HepG2 (cell line): ENCODE data around the gene STMN1. TPM values are rescaled to one million over a fixed set of nuclear protein-coding genes. Genes with fewer than 3 reads are reported as not detected.

Experiments used
- ATAC-seq: fragments of 200-7000 bp; cut with Tn5 transposase; 3 replicates; pipeline ENCODE4 v1.9.1; 2020; ENCODE audit warnings: mild to moderate bottlenecking, moderate library complexity
- BruUV-seq: library from RNA; stranded (reverse); fragments of 400-500 nt; replicated peaks from 2 replicates; lab custom pipeline; 2021; lab: Mats Ljungman, UMichigan
- CTCF ChIA-PET: fragments of 300-600 bp; formaldehyde crosslinking; extraction: SDS; loops from one replicate; lab custom pipeline; 2021; ENCODE audit warnings: low total read pairs, inconsistent platforms, low intra/inter-chr PET ratio; lab: Yijun Ruan, JAX
- POLR2A ChIA-PET: fragments of 350-600 bp; sonication (Branson Sonifier 250); formaldehyde crosslinking; loops from one replicate; lab custom pipeline; 2020; ENCODE audit warnings: antibody characterized with exemption, inconsistent platforms; lab: Yijun Ruan, JAX
- DNase-seq: peaks from one replicate; pipeline ENCODE4 v3.0.0-alpha.2; 2015; ENCODE audit warnings: low spot score
- FAIRE-seq: peaks from 3 replicates; lab custom pipeline; 2011; peaks lifted over from hg19 to GRCh38; lab: Jason Lieb, UNC
- H2AFZ ChIP-seq: one replicate; pipeline ENCODE4 v1.6.1; 2011; ENCODE audit warnings: low read length, inconsistent platforms
- H3K27ac ChIP-seq: fragments of 300-600 bp; 3 replicates; pipeline ENCODE4 v1.8.0; 2011; ENCODE audit warnings: mixed run types, mild to moderate bottlenecking, mixed read lengths, low read length, inconsistent platforms; ENCODE audit not compliant: insufficient read depth; ENCODE audit errors: extremely low read length
- H3K27me3 ChIP-seq, 2 experiments: fragments of 200-600 bp in 1 of 2; 2 replicates in 1 of 2; 3 replicates in 1 of 2; pipeline versions ENCODE4 v1.6.0 to v1.8.0; 2011; ENCODE audit warnings: low read length in 2 of 2, mild to moderate bottlenecking in 2 of 2, moderate library complexity in 2 of 2, inconsistent platforms in 1 of 2; ENCODE audit not compliant: insufficient read depth in 2 of 2, control insufficient read depth in 1 of 2
- H3K36me3 ChIP-seq, 2 experiments: fragments of 200-600 bp in 1 of 2; replicated peaks in 1 of 2; 2 replicates in 1 of 2; 3 replicates in 1 of 2; pipeline versions ENCODE4 v1.5.1 to v1.8.0; 2011; ENCODE audit warnings: low read length in 2 of 2, inconsistent platforms in 1 of 2; ENCODE audit not compliant: insufficient read depth in 2 of 2, control insufficient read depth in 1 of 2
- H3K4me1 ChIP-seq: 2 replicates; pipeline ENCODE4 v1.5.1; 2012; ENCODE audit warnings: low read length, inconsistent platforms; ENCODE audit not compliant: insufficient read depth
- H3K4me2 ChIP-seq: 2 replicates; pipeline ENCODE4 v1.6.0; 2011; ENCODE audit warnings: low read depth, low read length, inconsistent platforms
- H3K4me3 ChIP-seq, 3 experiments: fragments of 200-600 bp in 1 of 3; sonication (generic), shearing (Covaris generic) in 1 of 3; replicated peaks in 1 of 3; 2 replicates each; pipeline ENCODE4 v1.5.1; 2011 to 2016; ENCODE audit warnings: low read length in 3 of 3, inconsistent platforms in 2 of 3, low read depth in 2 of 3, mild to moderate bottlenecking in 2 of 3, control low read depth in 1 of 3, mixed read lengths in 1 of 3; ENCODE audit not compliant: insufficient read depth in 1 of 3
- H3K79me2 ChIP-seq: one replicate; pipeline ENCODE4 v1.6.1; 2011; ENCODE audit warnings: low read length, inconsistent platforms; ENCODE audit not compliant: insufficient read depth
- H3K9ac ChIP-seq: 2 replicates; pipeline ENCODE4 v1.6.0; 2011; ENCODE audit warnings: mild to moderate bottlenecking, low read depth, low read length, inconsistent platforms; ENCODE audit not compliant: insufficient read depth
- H3K9me3 ChIP-seq: 2 replicates; pipeline ENCODE4 v1.5.1; 2012; ENCODE audit warnings: mild to moderate bottlenecking, low read length
- H4K20me1 ChIP-seq: 2 replicates; pipeline ENCODE4 v1.6.0; 2011; ENCODE audit warnings: inconsistent platforms, mild to moderate bottlenecking, low read length, moderate library complexity; ENCODE audit not compliant: insufficient read depth
- CREM ChIP-seq, 2 experiments: sonication (generic) in 1 of 2; formaldehyde crosslinking in 1 of 2; IDR thresholded peaks; 2 replicates each; pipeline versions ENCODE4 v1.4.0 to v1.6.1; 2016 to 2020; ENCODE audit warnings: antibody characterized with exemption in 1 of 2, mild to moderate bottlenecking in 1 of 2, missing genetic modification reagents in 1 of 2
- NR3C1 ChIP-seq: sonication (generic); formaldehyde crosslinking; IDR thresholded peaks from 2 replicates; pipeline ENCODE4 v1.4.0; 2020; ENCODE audit warnings: missing genetic modification reagents
- REL ChIP-seq: sonication (generic); formaldehyde crosslinking; conservative IDR thresholded peaks from 2 replicates; pipeline ENCODE4 v1.8.0; 2022; ENCODE audit warnings: mild to moderate bottlenecking, missing genetic modification reagents, moderate library complexity
- RXRA ChIP-seq: sonication (generic); formaldehyde crosslinking; IDR thresholded peaks from 2 replicates; pipeline ENCODE4 v1.5.1; 2020; ENCODE audit warnings: missing genetic modification reagents
- SIX1 ChIP-seq: sonication (generic); formaldehyde crosslinking; IDR thresholded peaks from 2 replicates; pipeline ENCODE4 v1.4.0; 2020; ENCODE audit warnings: missing genetic modification reagents, borderline replicate concordance
- SMYD3 ChIP-seq: sonication (generic); formaldehyde crosslinking; IDR thresholded peaks from 2 replicates; pipeline ENCODE4 v1.8.1; 2023; ENCODE audit warnings: mild to moderate bottlenecking, missing genetic modification reagents
- SRF ChIP-seq: IDR thresholded peaks from 2 replicates; pipeline ENCODE4 v1.6.1; 2011; ENCODE audit warnings: mild to moderate bottlenecking, low read depth, low read length, moderate library complexity
- ZNF205 ChIP-seq: IDR thresholded peaks from 2 replicates; pipeline ENCODE4 v1.6.1; 2018; ENCODE audit warnings: missing biosample characterization, missing genetic modification reagents
- ZNF274 ChIP-seq: sonication (generic); formaldehyde crosslinking; IDR thresholded peaks from 2 replicates; pipeline ENCODE4 v1.5.1; 2020; ENCODE audit warnings: mild to moderate bottlenecking, missing genetic modification reagents
- ZNF7 ChIP-seq: IDR thresholded peaks from 2 replicates; pipeline ENCODE4 v1.6.1; 2016; ENCODE audit warnings: missing biosample characterization, missing genetic modification reagents
- WGBS: methylation state at CpG from one replicate; pipeline ENCODE4 v1.1.6; 2017; ENCODE audit warnings: low lambda C conversion rate; 5-methylcytosine and 5-hydroxymethylcytosine counted together
- in situ Hi-C: cut with HindIII; loops from 2 replicates; pipeline ENCODE4 v1.10.0; 2017; ENCODE audit warnings: low pct_unique_long_range_greater_than_20kb; ENCODE audit not compliant: extremely low pct_ligation_motif_present
- intact Hi-C: fragments of 100-400 bp; cut with micrococcal nuclease; formaldehyde crosslinking; loops from one replicate; pipeline ENCODE4 v1.10.0; 2022; ENCODE audit not compliant: unreplicated experiment
- polyA plus RNA-seq, 8 experiments: library from polyadenylated mRNA; depleted of rRNA in 3 of 8; stranded (reverse) in 7 of 8; unstranded in 1 of 8; fragments of >200 nt; fragmentation: Illumina TruSeq in 4 of 8; extraction: Trizol in 4 of 8; gene quantifications; 2 replicates each; pipeline versions ENCODE4 v1.2.1 to v1.2.3, GENCODE V29; 2011 to 2016; ENCODE audit warnings: low read depth in 4 of 8, missing spikeins in 1 of 8, mixed read lengths in 1 of 8; ENCODE audit not compliant: insufficient read depth in 1 of 8
- total RNA-seq, 5 experiments: library from RNA; depleted of rRNA; stranded (reverse); fragments of >200 nt; fragmentation: Illumina TruSeq; extraction: Trizol; gene quantifications; 2 replicates each; pipeline ENCODE4 v1.2.3, GENCODE V29; 2016; ENCODE audit warnings: low read depth in 1 of 5
- TF ChIP-seq, protein P1 (sequence below): sonication (generic); formaldehyde crosslinking; IDR thresholded peaks from 2 replicates; pipeline ENCODE4 v1.4.0; 2020; ENCODE audit warnings: low read depth, mild to moderate bottlenecking, missing genetic modification reagents
- TF ChIP-seq, protein P2 (sequence below): sonication (generic); formaldehyde crosslinking; IDR thresholded peaks from 2 replicates; pipeline ENCODE4 v1.4.0; 2020; ENCODE audit warnings: mild to moderate bottlenecking, missing genetic modification reagents
- TF ChIP-seq, protein P3 (sequence below): sonication (generic); formaldehyde crosslinking; IDR thresholded peaks from 2 replicates; pipeline ENCODE4 v1.4.0; 2020; ENCODE audit warnings: missing genetic modification reagents, borderline replicate concordance
- TF ChIP-seq, protein P4 (sequence below): sonication (generic); formaldehyde crosslinking; IDR thresholded peaks from 2 replicates; pipeline ENCODE4 v1.8.0; 2022; ENCODE audit warnings: missing genetic modification reagents, mild to moderate bottlenecking, moderate library complexity, borderline replicate concordance

Gene STMN1
- total and polyA plus RNA-seq, 2 of the 13 experiments (the other 11 are each of a cell fraction or from before 2014, with no cell fraction given): 45.9 to 409 TPM

DNA sequence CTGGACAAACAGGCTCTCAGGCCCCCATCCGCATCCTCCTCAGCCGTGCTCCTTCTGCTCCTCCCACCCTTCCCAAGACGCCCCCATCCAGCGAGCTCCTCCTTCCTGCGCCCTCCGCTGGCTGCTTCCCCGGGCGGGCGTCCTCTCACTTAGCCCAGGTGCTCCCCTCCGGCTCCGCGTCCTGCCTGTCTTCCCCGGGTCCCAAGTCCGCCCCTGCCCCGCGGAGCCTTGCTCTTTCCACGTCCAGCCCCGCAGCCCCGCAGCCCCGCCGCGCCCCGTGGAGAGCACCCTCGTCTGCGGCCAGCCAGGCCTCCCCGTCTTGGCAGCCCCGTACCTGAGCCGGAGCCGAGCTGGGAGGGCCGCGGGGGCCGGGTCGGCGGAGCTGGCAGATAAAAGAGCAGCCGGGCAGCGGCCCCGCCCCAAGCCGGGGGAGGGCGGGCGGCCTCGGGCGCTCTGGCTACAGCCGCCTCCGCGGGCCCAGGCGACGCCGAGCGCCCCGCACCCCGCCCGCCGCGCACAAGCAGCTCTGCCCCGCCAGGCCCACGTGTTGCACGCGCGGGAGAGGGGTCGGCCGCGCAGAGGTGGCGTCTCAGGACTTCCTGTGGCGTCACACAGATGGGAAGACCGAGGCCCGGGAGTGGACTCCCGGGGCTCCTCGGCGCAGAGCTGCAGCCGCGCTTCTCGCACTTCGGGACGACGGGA, 30.9 kb downstream of the STMN1 start, which contains the start of gene PAQR7:
Gene PAQR7 (minus strand): TSS at position 555 of the 702 bp plus-strand sequence. CDS start 11,869 bp downstream, outside the sequence.
- no peaks in the 10 kb centered on the region for H4K20me1 ChIP-seq
- peaks cover 22% of the 10 kb centered on the region for H3K79me2 ChIP-seq
- ATAC-seq (peak; percentile 80), DNase-seq (peak; percentile 67), FAIRE-seq (no peak)
- CTCF ChIA-PET: no interaction called here
- POLR2A ChIA-PET: interaction anchor here (0.7 to 2.7 kb wide), 14 partner anchors 8 to 122 kb away, joined by 3 to 32 read pairs (median 5); partner anchors contain the start of gene PAFAH2
- intact Hi-C loops: loop anchor here (2.0 kb wide), 1 partner anchor 15 kb away; no protein-coding TSS in a partner anchor
- in situ Hi-C loops: no loop called here
- peak within 1 kb of the TSS; percentile 79 for H3K4me2 ChIP-seq
- H2AFZ ChIP-seq: no peak within 1 kb of the TSS
- H3K4me1 ChIP-seq: peaks cover 71% of the 10 kb centered on the region
- no TSS peak for BruUV-seq
- no peaks in the 10 kb centered on the region for H3K9me3 ChIP-seq
- no peaks in the 10 kb centered on the region; a peak in 1 of 5 replicates for H3K27me3 ChIP-seq
- 0% methylated on average over 19 of the region's 75 CpGs for WGBS
- H3K4me3 ChIP-seq: peak within 1 kb of the TSS; percentile 69 to 95 (median 70)
- peak within 1 kb of the TSS; percentile 79 for H3K27ac ChIP-seq
- no peaks in the 10 kb centered on the region for H3K36me3 ChIP-seq
- H3K9ac ChIP-seq: peak within 1 kb of the TSS; percentile 67
- TF ChIP-seq SIX1 (CRISPR knock-in tag) (no peak), RXRA (CRISPR knock-in tag) (peak; percentile 35; the same call in 1 of the 2 replicates), REL (CRISPR knock-in tag) (peak; percentile 71; the same call in 1 of the 2 replicates), SMYD3 (CRISPR knock-in tag) (0 out of 2 replicates have a peak, but pooled peaks have one; percentile 43), ZNF7 (CRISPR knock-in tag) (0 out of 2 replicates have a peak, but pooled peaks have one; percentile 39), ZNF205 (CRISPR knock-in tag) (peak; percentile 61; the same call in 1 of the 2 replicates), SRF (no peak), ZNF274 (CRISPR knock-in tag) (peak; percentile 97), CREM (IDR thresholded peaks at IDR 0.05) (no peak), CREM (CRISPR knock-in tag; IDR thresholded peaks at IDR 0.05) (no peak), NR3C1 (no peak)
- TF ChIP-seq, protein P1, sequence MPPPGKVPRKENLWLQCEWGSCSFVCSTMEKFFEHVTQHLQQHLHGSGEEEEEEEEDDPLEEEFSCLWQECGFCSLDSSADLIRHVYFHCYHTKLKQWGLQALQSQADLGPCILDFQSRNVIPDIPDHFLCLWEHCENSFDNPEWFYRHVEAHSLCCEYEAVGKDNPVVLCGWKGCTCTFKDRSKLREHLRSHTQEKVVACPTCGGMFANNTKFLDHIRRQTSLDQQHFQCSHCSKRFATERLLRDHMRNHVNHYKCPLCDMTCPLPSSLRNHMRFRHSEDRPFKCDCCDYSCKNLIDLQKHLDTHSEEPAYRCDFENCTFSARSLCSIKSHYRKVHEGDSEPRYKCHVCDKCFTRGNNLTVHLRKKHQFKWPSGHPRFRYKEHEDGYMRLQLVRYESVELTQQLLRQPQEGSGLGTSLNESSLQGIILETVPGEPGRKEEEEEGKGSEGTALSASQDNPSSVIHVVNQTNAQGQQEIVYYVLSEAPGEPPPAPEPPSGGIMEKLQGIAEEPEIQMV (CRISPR knock-in tag): peak; percentile 64; the same call in 1 of the 2 replicates
- TF ChIP-seq, protein P2, sequence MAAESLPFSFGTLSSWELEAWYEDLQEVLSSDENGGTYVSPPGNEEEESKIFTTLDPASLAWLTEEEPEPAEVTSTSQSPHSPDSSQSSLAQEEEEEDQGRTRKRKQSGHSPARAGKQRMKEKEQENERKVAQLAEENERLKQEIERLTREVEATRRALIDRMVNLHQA (CRISPR knock-in tag): peak; percentile 58; the same call in 1 of the 2 replicates
- TF ChIP-seq, protein P3, sequence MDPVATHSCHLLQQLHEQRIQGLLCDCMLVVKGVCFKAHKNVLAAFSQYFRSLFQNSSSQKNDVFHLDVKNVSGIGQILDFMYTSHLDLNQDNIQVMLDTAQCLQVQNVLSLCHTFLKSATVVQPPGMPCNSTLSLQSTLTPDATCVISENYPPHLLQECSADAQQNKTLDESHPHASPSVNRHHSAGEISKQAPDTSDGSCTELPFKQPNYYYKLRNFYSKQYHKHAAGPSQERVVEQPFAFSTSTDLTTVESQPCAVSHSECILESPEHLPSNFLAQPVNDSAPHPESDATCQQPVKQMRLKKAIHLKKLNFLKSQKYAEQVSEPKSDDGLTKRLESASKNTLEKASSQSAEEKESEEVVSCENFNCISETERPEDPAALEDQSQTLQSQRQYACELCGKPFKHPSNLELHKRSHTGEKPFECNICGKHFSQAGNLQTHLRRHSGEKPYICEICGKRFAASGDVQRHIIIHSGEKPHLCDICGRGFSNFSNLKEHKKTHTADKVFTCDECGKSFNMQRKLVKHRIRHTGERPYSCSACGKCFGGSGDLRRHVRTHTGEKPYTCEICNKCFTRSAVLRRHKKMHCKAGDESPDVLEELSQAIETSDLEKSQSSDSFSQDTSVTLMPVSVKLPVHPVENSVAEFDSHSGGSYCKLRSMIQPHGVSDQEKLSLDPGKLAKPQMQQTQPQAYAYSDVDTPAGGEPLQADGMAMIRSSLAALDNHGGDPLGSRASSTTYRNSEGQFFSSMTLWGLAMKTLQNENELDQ (CRISPR knock-in tag): 0 out of 2 replicates have a peak, but pooled peaks have one; percentile 24
- TF ChIP-seq, protein P4, sequence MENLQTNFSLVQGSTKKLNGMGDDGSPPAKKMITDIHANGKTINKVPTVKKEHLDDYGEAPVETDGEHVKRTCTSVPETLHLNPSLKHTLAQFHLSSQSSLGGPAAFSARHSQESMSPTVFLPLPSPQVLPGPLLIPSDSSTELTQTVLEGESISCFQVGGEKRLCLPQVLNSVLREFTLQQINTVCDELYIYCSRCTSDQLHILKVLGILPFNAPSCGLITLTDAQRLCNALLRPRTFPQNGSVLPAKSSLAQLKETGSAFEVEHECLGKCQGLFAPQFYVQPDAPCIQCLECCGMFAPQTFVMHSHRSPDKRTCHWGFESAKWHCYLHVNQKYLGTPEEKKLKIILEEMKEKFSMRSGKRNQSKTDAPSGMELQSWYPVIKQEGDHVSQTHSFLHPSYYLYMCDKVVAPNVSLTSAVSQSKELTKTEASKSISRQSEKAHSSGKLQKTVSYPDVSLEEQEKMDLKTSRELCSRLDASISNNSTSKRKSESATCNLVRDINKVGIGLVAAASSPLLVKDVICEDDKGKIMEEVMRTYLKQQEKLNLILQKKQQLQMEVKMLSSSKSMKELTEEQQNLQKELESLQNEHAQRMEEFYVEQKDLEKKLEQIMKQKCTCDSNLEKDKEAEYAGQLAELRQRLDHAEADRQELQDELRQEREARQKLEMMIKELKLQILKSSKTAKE (CRISPR knock-in tag): peak; percentile 63; the same call in 1 of the 2 replicates
